Measurements from ENCODE around the gene XPOT.

DNA sequence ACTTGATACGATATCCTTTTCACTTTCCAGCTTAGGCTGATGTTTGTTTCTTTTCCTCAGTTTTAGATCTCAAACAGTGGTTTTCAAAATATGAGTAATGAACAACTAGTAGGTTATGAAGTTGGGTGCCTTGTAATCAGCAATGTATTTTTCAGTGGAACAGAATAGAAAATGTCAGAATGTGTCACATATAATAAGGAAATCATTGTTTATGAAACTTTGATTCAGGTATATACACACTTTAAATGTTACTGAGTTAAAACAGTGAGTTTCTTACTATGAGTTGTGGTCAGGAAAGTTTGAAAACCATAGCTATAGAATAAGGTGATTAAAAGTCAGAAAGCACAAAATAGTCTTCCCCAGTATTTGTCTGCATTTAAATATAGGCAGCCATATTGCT lies 87.5 kb downstream of the XPOT start:
- TF ChIP-seq EZH2 (IDR thresholded peaks at IDR 0.05; ENCODE audit: low read depth): no peak
- TF ChIP-seq, protein P1, sequence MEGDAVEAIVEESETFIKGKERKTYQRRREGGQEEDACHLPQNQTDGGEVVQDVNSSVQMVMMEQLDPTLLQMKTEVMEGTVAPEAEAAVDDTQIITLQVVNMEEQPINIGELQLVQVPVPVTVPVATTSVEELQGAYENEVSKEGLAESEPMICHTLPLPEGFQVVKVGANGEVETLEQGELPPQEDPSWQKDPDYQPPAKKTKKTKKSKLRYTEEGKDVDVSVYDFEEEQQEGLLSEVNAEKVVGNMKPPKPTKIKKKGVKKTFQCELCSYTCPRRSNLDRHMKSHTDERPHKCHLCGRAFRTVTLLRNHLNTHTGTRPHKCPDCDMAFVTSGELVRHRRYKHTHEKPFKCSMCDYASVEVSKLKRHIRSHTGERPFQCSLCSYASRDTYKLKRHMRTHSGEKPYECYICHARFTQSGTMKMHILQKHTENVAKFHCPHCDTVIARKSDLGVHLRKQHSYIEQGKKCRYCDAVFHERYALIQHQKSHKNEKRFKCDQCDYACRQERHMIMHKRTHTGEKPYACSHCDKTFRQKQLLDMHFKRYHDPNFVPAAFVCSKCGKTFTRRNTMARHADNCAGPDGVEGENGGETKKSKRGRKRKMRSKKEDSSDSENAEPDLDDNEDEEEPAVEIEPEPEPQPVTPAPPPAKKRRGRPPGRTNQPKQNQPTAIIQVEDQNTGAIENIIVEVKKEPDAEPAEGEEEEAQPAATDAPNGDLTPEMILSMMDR (conservative IDR thresholded peaks at IDR 0.05): no peak

Measured in PC-9 (cell line).